ENCODE data around the gene STK38.

GRCh38 chr6:36546308-36546919 is 865 bp downstream of the STK38 start:
- TF ChIP-seq GABPB1 (CRISPR knock-in tag; IDR thresholded peaks at IDR 0.05) = no peak
- TF ChIP-seq CTCF (IDR thresholded peaks at IDR 0.05) = no peak
- TF ChIP-seq NR2C2 (CRISPR knock-in tag; IDR thresholded peaks at IDR 0.05) = no peak
- no peak for TF ChIP-seq PREB (CRISPR knock-in tag; IDR thresholded peaks at IDR 0.05; ENCODE audit: borderline replicate concordance)
- TF ChIP-seq ZNF263 (CRISPR knock-in tag; IDR thresholded peaks at IDR 0.05; ENCODE audit: low read depth) = no peak
- TF ChIP-seq JUN (CRISPR knock-in tag; IDR thresholded peaks at IDR 0.05) = no peak
- TF ChIP-seq IRF1 (CRISPR knock-in tag; IDR thresholded peaks at IDR 0.05) = no peak
- no peak for TF ChIP-seq NR3C1 (CRISPR knock-in tag; conservative IDR thresholded peaks at IDR 0.05; ENCODE audit: low read depth)
- TF ChIP-seq USF1 (CRISPR knock-in tag; IDR thresholded peaks at IDR 0.05) = no peak
- TF ChIP-seq EMX1 (CRISPR knock-in tag; IDR thresholded peaks at IDR 0.05) = no peak
